HG03159 (cell line): ENCODE results near the gene SAMSN1.

Experiments used
- ATAC-seq: cut with Tn5 transposase; IDR thresholded peaks from one replicate; pipeline ENCODE4 v1.9.1; 2021; ENCODE audit warnings: mild to moderate bottlenecking, moderate library complexity; ENCODE audit not compliant: unreplicated experiment

Gene SAMSN1

DNA sequence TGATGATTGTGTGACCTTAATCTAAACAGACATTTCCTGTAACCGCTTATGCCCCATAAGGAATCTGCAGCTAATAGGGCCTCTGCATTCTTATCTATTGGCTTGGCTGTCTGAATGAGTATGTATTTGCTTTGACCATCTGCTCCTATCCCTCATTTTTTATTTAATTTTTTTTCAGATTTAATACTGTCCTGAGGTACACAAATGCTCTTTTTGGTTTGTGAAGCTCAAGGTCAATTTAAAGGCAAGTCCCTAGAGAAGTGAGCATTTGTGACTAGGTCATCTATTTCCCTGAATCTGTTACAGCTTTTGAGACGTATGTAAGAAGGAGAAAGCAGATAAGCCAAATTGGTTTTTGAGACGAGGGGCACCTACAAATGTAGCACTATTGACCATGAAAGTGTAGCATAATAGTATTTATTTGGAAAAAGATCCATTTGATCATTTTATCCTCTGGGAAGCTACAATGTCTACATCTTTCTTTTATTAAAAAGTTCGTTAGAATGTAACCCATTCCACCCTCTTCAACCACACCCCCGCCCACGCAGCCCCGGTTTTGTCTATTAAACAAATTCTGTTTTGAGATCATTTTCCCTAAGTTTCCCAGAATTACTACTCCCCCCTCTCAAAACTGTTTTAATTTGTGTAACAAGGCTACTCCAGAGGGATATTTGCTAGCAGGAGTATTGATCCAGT, 93.9 kb downstream of the SAMSN1 start:
- ATAC-seq = no peak

DNA sequence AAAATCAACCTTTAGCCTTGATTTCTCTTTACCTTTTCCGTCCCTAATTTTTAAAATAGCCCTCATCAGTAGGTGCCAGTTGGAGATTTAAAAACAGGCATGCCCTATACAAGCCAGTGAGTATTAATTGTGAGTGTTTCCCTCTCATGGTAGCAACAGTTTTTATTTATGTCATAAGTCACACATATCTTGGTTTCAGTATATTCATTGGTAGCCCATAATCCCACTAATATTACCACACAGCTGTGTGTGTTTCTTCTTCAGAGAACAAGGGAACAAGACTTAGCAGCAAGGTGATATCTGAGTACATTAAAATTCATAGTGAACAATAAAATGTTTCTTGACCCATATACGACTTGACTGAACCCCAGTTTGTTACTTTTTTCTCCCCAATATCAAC, 94.6 kb downstream of the SAMSN1 start:
- ATAC-seq = no peak

DNA sequence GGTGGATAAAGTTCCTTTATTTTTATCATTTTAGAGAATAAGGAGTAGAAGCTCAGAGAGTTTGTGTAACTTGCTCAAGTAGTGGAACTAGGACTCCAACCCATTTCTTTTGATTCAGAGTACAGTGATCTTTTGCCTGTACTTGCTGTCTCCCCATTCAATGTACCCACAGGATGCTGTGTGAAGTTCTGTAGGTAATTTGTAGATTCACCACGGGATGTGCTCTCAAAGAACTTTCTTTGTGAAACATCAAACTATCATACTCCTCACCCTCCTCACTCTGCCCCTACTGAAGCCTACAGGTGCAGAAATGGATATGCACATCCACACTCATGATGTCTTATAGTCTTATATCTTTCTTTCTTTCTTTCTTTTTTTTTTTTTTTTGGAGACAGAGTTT, 97.3 kb downstream of the SAMSN1 start:
- ATAC-seq = no peak

DNA sequence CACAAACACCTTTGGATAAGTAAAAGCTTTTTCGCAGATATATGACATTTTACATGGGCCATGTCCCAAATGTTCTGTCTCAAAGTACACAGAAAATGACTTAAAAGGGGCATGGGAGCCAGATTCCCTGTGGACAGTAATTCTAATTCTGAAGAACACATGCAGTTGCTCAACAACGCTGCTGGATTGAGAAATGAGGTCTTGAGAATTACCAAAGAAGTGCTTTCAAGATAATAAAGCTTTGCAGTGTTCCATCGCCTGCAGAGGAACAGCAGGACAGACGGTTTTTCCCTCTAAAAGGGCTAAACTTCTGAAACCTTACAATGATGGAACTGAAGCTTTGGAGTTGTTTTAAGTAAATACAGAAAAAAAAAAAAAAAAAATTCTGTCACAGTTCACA, 107.9 kb downstream of the SAMSN1 start:
- ATAC-seq = no peak

DNA sequence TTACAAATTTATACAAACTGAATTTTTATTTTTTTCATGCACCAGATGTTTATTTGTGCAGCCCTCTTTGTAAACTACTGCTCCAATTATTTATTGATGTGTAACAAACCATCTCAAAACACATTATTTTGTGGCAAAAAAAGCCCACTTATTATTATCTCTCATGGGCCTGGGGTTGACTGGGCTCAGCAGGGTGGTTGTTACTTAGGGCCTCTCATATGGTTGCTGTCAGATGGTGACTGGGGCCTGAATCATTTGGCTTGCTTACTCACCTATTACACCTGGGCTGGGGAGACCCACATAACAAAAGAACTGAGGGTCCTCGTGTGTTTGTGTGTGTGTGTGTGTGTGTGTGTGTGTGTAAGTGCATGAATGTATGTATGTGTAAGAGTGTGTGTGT, 110.7 kb downstream of the SAMSN1 start:
- ATAC-seq = no peak
